NCI-H1092 treated with DMSO at 0.1 percent for 48 hours (cell line): ENCODE results near the gene CTTNBP2NL.
A peak's percentile ranks its signal among the peaks of the same experiment; 100 is the strongest.

Source experiments
- DNase-seq: peaks from one replicate; lab custom pipeline; 2025; lab: John Stamatoyannopoulos, UW

Gene CTTNBP2NL

GRCh38 chr1:112395821-112396652, at the start of gene CTTNBP2NL:
Gene CTTNBP2NL (plus strand): TSS chr1:112396214. CDS start chr1:112416166, 19,952 bp downstream.
- DNase-seq: peak; percentile 96

GRCh38 chr1:112346801-112347350, 49.1 kb upstream of the CTTNBP2NL start:
- DNase-seq: no peak

- no peak for DNase-seq
Observed at GRCh38 chr1:112356765-112357164, 39.2 kb upstream of the CTTNBP2NL start.

GRCh38 chr1:112357467-112357866, 38.5 kb upstream of the CTTNBP2NL start:
- no peak for DNase-seq

GRCh38 chr1:112358061-112358770, 37.8 kb upstream of the CTTNBP2NL start:
- DNase-seq: no peak

GRCh38 chr1:112358798-112359408, 37.1 kb upstream of the CTTNBP2NL start:
- peak; percentile 42 for DNase-seq

- no peak for DNase-seq
Observed at GRCh38 chr1:112359961-112360767, 35.9 kb upstream of the CTTNBP2NL start.

GRCh38 chr1:112363636-112364035, 32.4 kb upstream of the CTTNBP2NL start:
- DNase-seq: no peak

- no peak for DNase-seq
Observed at GRCh38 chr1:112368198-112368597, 27.8 kb upstream of the CTTNBP2NL start.

- peak; percentile 77 for DNase-seq
Observed at GRCh38 chr1:112369392-112370285, 26.4 kb upstream of the CTTNBP2NL start.

- DNase-seq: no peak
Observed at GRCh38 chr1:112370996-112371395, 25.0 kb upstream of the CTTNBP2NL start.

- DNase-seq: no peak
Observed at GRCh38 chr1:112371775-112372174, 24.2 kb upstream of the CTTNBP2NL start.

- no peak for DNase-seq
Observed at GRCh38 chr1:112373806-112374205, 22.2 kb upstream of the CTTNBP2NL start.

- DNase-seq: no peak
Observed at GRCh38 chr1:112375701-112376100, 20.3 kb upstream of the CTTNBP2NL start.

- no peak for DNase-seq
Observed at GRCh38 chr1:112380356-112380755, 15.7 kb upstream of the CTTNBP2NL start.

GRCh38 chr1:112381324-112382076, 14.5 kb upstream of the CTTNBP2NL start:
- no peak for DNase-seq

GRCh38 chr1:112383759-112384370, 12.1 kb upstream of the CTTNBP2NL start:
- no peak for DNase-seq

GRCh38 chr1:112386024-112386723, 9.8 kb upstream of the CTTNBP2NL start:
- no peak for DNase-seq
